ENCODE measurements around the gene SMIM35. TPM values are rescaled to one million over a fixed set of nuclear protein-coding genes. Genes with fewer than 3 reads are reported as not detected.
"Not testable (repeated sequence)": the region's sequence is repeated elsewhere in the genome, so short reads cannot be mapped to it uniquely, and the experiment has no call there.

Gene SMIM35
- total RNA-seq, 1 donor from 2014 or later: not detected

DNA sequence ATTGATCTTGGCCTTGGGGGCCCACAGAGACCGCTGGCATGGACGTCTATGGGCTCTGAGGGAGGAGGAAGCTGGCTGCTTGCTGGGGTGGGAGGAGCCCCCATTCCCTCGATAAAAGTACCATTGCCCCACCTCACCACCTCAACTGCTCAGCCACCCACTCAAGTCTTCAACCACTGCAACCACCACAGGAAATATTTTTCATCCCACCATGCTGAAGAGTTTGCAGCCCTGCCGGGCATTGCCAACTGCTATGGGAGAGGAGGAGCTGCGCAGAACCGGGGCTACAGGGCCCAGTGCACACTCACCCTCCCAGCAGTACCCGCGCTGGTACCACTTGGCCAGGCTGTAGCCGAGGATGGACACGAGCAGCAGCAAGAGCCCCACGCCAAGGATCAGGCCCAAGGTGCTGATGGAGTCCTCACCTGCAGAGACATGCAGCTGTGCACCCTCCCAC, 71.3 kb downstream of the SMIM35 start:
- no peak overlapping the region for H3K4me3 ChIP-seq (ENCODE audit: low read depth, low read length)
- TF ChIP-seq CTCF (conservative IDR thresholded peaks at IDR 0.05; ENCODE audit: low read depth, low read length): no peak
- no peak for DNase-seq (ENCODE audit: low read depth)

- DNase-seq (ENCODE audit: low read depth): no peak
- no peak for TF ChIP-seq CTCF (conservative IDR thresholded peaks at IDR 0.05; ENCODE audit: low read depth, low read length)
- H3K4me3 ChIP-seq (ENCODE audit: low read depth, low read length): no peak overlapping the region
Observed at GRCh38 chr11:118014022-118014421, 72.7 kb downstream of the SMIM35 start.

GRCh38 chr11:118012083-118012669, 74.6 kb downstream of the SMIM35 start:
- H3K4me3 ChIP-seq (ENCODE audit: low read depth, low read length): no peak overlapping the region
- DNase-seq (ENCODE audit: low read depth): peak; percentile 3
- TF ChIP-seq CTCF (conservative IDR thresholded peaks at IDR 0.05; ENCODE audit: low read depth, low read length): no peak

DNA sequence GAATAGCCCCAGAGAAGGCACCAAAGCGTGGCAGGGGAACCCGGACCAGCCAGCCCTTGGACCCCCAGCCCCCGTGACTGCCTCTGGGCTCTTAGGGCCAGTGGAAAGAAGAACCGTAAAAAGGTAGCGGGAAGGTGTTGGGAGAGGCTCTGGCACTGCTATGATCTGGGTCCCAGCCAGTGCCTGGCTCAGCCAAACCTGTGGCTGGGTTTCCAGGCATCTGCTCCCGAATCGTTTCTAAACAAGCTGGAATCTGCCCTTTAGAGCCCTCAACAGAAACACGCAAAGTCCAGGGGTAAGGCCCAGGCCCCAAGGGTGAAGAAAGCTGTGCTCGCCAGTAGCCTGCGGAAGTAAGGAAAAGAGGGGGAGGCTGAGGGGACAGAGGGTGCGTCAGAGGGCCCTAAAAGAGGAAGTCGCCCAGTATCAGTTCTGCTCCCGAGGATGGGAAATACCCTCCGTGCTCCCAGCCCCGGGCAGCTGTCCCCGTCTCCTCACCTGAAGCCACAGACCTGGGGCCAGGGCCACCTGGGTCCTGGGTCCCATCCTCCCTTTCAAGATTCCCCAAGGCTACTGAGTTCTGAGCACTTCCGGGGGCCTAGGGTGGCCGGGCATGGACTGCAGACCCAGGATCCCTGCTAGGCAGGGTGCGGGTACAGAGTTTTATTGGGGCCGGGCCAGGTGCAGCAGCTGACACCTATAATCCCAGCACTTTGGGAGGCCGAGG, 75.9 kb downstream of the SMIM35 start:
- TF ChIP-seq CTCF (conservative IDR thresholded peaks at IDR 0.05; ENCODE audit: low read depth, low read length): no peak
- DNase-seq (ENCODE audit: low read depth): no peak
- H3K4me3 ChIP-seq (ENCODE audit: low read depth, low read length): no peak overlapping the region

GRCh38 chr11:118009864-118010737, 76.7 kb downstream of the SMIM35 start:
- DNase-seq (ENCODE audit: low read depth): no peak
- no peak overlapping the region for H3K4me3 ChIP-seq (ENCODE audit: low read depth, low read length)
- TF ChIP-seq CTCF (conservative IDR thresholded peaks at IDR 0.05; ENCODE audit: low read depth, low read length): no peak

DNA sequence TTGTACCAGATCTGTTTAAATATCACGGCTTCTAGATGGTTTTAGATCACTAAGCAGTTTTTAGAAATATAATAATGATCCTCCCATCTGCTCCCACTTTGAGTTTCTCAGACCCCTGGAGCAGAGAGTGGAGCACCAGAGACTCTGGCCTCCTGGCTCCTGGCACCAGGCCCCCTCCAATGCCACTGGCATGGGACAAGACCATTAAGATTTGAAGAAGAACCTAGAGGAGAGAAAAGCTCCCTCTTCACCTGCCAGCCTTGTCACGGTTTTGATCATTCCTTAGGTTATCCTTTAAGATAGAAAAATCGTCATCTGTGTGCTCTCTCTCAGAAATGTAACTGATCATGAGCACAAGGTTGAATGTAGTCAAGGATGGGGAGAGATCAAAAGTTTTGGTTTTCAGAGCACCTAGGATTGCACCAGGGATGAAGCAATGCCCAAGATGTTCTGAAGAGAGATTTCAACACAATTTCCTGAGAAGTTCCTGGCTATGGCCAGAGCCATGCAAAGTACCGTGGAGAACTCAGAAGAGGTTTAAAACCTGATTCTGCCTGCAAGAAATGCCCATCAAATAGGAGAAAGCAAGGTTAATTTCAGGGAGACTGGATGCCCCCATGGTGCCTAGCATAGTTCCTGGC, 78.4 kb downstream of the SMIM35 start:
- no peak overlapping the region for H3K4me3 ChIP-seq (ENCODE audit: low read depth, low read length)
- DNase-seq (ENCODE audit: low read depth): no peak
- TF ChIP-seq CTCF (conservative IDR thresholded peaks at IDR 0.05; ENCODE audit: low read depth, low read length): no peak

DNA sequence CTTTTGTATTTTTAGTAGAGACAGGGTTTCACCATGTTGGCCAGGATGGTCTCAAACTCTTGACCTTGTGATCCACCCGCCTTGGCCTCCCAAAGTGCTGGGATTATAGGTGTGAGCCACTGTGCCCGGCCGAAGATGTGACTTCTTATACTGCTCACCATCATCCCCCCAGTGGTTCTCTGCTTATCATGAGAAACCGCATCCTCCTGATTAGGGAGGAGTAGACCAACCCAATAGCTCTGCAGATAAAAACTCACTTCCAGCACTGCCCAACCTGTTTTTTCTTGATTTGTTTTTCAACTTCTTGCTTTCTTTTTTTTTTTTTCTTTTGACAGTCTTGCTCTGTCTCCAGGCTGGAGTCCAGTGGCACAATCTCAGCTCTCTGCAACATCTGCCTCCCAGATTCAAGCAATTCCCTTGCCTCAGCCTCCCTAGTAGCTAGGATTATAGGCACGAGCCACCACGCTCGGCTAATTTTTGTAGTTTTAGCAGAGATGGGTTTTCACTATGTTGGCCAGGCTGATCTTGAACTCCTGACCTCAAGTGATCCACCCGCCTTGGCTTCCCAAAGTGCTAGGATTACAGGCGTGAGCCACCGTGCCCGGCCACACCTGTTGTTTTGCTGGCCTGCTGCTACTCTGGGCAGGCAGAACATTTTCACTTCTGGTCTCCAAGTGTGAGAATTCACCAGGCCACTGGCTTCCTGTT, 79.0 kb downstream of the SMIM35 start:
- H3K4me3 ChIP-seq (ENCODE audit: low read depth, low read length); DNase-seq (ENCODE audit: low read depth): not testable (repeated sequence)

Measured in epithelial cell of proximal tubule (primary cell).